Activated naive CD8-positive, alpha-beta T cell treated with anti-CD3 and anti-CD28 coated beads for 36 hours (primary cell): Measurements from ENCODE around the gene RTBDN. TPM values are rescaled to one million over a fixed set of nuclear protein-coding genes. Genes with fewer than 3 reads are reported as not detected.

ENCODE experiments used
- total RNA-seq, 2 experiments: library from RNA; stranded (reverse); gene quantifications; one replicate each; pipeline ENCODE4 v1.2.3, GENCODE V29; 2021

RTBDN gene
- total RNA-seq, 2 experiments from 2014 or later = not detected

Other genes with a start within 250 kb of the RTBDN start
- gene ZNF490, start 223.8 kb downstream of the RTBDN start, total RNA-seq = 1 to 10 TPM; 7.7 to 9.2 TPM
- 10 to 100 TPM; 14.6 to 15.1 TPM for gene ZNF791, start 223.7 kb downstream of the RTBDN start, total RNA-seq
- gene MAN2B1, start 167.8 kb downstream of the RTBDN start, total RNA-seq = 100 to 1,000 TPM; 111 to 122 TPM
- 10 to 100 TPM; 25.7 to 26.8 TPM for gene WDR83, start 167.8 kb downstream of the RTBDN start, total RNA-seq
- gene DHPS, start 152.7 kb downstream of the RTBDN start, total RNA-seq = 10 to 100 TPM; 92.9 to 99.9 TPM
- not detected for gene GNG14, start 146.6 kb downstream of the RTBDN start, total RNA-seq
- gene FBXW9, start 137.9 kb downstream of the RTBDN start, total RNA-seq = 10 to 100 TPM; 13.1 to 13.4 TPM
- 100 to 1,000 TPM; 125 to 134 TPM for gene TNPO2, start 110.6 kb downstream of the RTBDN start, total RNA-seq
- 100 to 1,000 TPM; 223 to 230 TPM for gene TRIR, start 99.9 kb downstream of the RTBDN start, total RNA-seq
- gene GET3, start 97.1 kb downstream of the RTBDN start, total RNA-seq = 10 to 100 TPM; 78.3 to 80.2 TPM
- gene BEST2, start 82.8 kb downstream of the RTBDN start, total RNA-seq = not detected
- 10 to 100 TPM; 13.0 to 13.8 TPM for gene HOOK2, start 59.0 kb downstream of the RTBDN start, total RNA-seq
- gene JUNB, start 43.1 kb downstream of the RTBDN start, total RNA-seq = 100 to 1,000 TPM; 171 to 175 TPM
- 100 to 1,000 TPM; 238 to 241 TPM for gene PRDX2, start 32.8 kb downstream of the RTBDN start, total RNA-seq
- gene THSD8, start 32.5 kb downstream of the RTBDN start, total RNA-seq = 10 to 100 TPM; 25.3 to 30.5 TPM
- gene RNASEH2A, start 28.0 kb downstream of the RTBDN start, total RNA-seq = 10 to 100 TPM; 46.1 to 55.5 TPM
- gene MAST1, start 3.9 kb upstream of the RTBDN start, total RNA-seq = 1 to 10 TPM; 1.2 to 2.0 TPM
- 10 to 100 TPM; 21.5 to 22.2 TPM for gene DNASE2, start 46.9 kb upstream of the RTBDN start, total RNA-seq
- under 1 TPM; 0.34 to 0.39 TPM for gene KLF1, start 52.6 kb upstream of the RTBDN start, total RNA-seq
- 10 to 100 TPM; 41.2 to 42.5 TPM for gene GCDH, start 56.6 kb upstream of the RTBDN start, total RNA-seq
- gene SYCE2, start 84.7 kb upstream of the RTBDN start, total RNA-seq = 1 to 10 TPM; 1.8 to 2.7 TPM
- gene FARSA, start 99.1 kb upstream of the RTBDN start, total RNA-seq = 100 to 1,000 TPM; 166 to 167 TPM
- 100 to 1,000 TPM; 673 to 688 TPM for gene CALR, start 104.0 kb upstream of the RTBDN start, total RNA-seq
- gene RAD23A, start 111.3 kb upstream of the RTBDN start, total RNA-seq = 100 to 1,000 TPM; 176 to 181 TPM
- 10 to 100 TPM; 37.1 to 37.8 TPM for gene GADD45GIP1, start 122.6 kb upstream of the RTBDN start, total RNA-seq
- gene DAND5, start 135.0 kb upstream of the RTBDN start, total RNA-seq = not detected
- gene NFIX, start 160.9 kb upstream of the RTBDN start, total RNA-seq = 1 to 10 TPM; 6.3 to 8.7 TPM